ENCODE measurements around the gene INPP1. TPM values are rescaled to one million over a fixed set of nuclear protein-coding genes. Genes with fewer than 3 reads are reported as not detected.

INPP1 gene
- total RNA-seq, 1 donor from 2014 or later, result 6.3 TPM

DNA sequence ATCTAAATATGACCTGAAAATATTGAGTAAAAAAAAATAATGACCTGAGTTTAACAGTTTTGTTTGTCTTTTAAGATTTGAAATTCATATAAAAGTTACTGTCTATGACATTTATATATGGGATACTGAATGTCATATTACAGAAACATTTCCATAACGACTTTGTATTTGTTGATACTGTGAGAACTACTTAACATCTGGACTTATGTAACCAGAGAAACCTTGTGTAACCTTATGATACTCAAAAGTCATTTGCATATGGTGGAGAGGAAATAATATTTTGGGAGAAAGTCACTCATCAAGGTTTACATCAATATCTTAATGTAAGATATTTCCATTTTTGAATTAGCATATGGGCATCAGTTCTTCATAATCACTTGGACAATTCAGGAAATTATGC, 77.4 kb downstream of the INPP1 start:
- Histone ChIP-seq H3K27me3 (ENCODE audit: control insufficient read depth, insufficient read depth, low read length) (no peaks in the 10 kb centered on the region), H3K4me3 (ENCODE audit: low read depth, low read length) (no peak overlapping the region), H3K36me3 (ENCODE audit: control insufficient read depth, insufficient read depth, low read length) (peaks cover 1% of the 10 kb centered on the region)
- DNase-seq (ENCODE audit: low read depth), result no peak
- TF ChIP-seq CTCF (IDR thresholded peaks at IDR 0.05; ENCODE audit: insufficient read depth, low read length, poor library complexity, severe bottlenecking), result no peak

Other genes starting within 250 kb of the INPP1 start
- 6.2 and 7.8 TPM in 2 replicates for gene HIBCH, start 23.8 kb upstream of the INPP1 start, total RNA-seq
- 41.3 and 52.4 TPM in 2 replicates for gene MFSD6, start 64.8 kb downstream of the INPP1 start, total RNA-seq
- 3.8 and 6.8 TPM in 2 replicates for gene NEMP2, start 191.1 kb downstream of the INPP1 start, total RNA-seq

Measured in kidney epithelial cell (primary cell).